HG03354 (cell line): ENCODE data around the gene NFS1.
"Not testable (repeated sequence)": the region's sequence is repeated elsewhere in the genome, so short reads cannot be mapped to it uniquely, and the experiment has no call there.

Source experiments
- ATAC-seq: cut with Tn5 transposase; IDR thresholded peaks from one replicate; pipeline ENCODE4 v1.9.1; 2021; ENCODE audit warnings: mild to moderate bottlenecking; ENCODE audit not compliant: unreplicated experiment, poor library complexity, severe bottlenecking

The NFS1 gene

DNA sequence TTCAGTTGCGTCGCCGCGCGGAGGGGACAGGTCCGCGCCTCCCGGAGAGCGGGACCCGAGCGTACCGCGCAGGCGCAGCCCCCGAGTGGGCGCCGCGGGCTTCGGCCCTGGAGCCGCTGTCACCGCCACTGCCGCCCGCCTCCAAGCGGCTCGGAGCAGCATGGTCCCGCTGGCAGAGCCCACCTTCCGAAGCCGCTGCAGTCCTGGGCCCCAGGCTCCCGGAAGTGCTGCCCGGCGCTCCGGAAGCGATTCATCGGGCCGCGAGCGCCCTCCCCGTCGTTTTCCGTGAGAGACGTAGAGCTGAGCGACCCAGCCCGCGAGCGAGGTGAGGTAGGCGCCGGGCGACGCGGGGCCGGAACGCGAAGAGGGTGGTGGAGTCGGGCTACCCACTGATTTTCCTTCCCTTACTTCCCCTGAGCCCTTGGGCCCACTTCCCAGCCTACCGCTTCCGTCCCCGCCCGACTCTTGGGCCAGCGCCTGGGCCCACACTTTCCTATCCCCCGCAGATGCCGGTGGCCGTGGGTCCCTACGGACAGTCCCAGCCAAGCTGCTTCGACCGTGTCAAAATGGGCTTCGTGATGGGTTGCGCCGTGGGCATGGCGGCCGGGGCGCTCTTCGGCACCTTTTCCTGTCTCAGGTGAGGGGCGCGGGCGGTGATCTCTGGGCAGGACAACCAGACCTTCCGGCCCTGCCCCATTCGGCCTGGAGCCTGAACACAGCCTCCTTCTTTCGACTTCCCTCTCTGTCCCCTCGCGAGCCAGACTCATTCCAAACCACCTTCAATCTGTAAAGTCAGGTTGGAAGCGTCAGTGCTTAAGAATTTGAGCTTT lies at the start of gene NFS1, which contains the start of gene ROMO1:
TSS of gene NFS1 (minus strand) at position 226 of the 830 bp plus-strand sequence. CDS start at position 162, 64 bp downstream.
TSS of gene ROMO1 (plus strand) at position 279 of the 830 bp plus-strand sequence. CDS start at position 507, 228 bp downstream.
- ATAC-seq, result peak; percentile 84

- ATAC-seq, result not testable (repeated sequence)
These were observed 45.3 kb upstream of the NFS1 start for GRCh38 chr20:35744492-35744841.

- ATAC-seq, result no peak
These were observed 44.7 kb upstream of the NFS1 start for GRCh38 chr20:35743693-35744491.

GRCh38 chr20:35742741-35743523 lies 43.8 kb upstream of the NFS1 start:
- ATAC-seq, result no peak

DNA sequence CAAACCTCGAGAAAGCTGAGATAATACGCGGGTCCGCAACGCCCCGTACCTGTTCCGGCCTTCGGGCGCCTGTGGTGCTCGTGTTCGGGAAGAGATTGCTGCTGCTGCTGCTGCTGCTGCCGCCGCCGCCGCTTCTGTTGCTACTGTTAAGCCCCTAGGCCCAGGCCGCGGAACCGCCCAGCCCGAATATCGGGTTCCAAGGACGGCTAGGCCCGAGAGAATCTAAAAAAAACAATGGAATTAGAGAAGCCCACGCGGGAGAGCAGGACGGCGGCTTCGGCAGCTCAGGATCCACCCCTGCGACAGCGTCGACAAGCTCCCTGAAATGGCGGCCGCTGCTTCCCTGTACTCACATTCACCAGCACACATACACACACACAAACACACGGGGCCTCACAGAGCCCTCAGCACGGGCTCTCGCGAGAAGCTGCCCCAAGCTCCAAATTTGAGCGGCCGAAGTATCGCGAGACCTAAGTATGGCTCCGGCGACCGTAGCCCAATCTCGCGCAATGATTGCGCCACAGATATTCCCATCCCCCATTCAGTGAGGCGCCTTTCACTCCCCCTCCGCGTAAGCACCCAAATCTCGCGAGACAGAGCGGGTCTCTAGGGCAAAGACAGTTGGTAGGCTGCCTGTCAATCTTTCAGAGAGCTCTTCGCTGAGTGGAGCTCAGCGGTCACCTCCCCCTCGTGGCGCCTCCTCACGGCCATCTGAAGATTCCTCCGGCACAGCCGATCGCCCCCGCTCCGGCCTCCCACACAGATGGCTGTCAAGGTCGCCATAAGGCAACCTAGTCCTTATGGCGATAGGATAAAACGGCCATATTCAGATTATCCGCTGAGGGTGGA lies 43.0 kb upstream of the NFS1 start, which contains the start of gene RBM39:
TSS of gene RBM39 (minus strand) at position 369 of the 849 bp plus-strand sequence. CDS start 1,386 bp downstream, outside the sequence.
- ATAC-seq, result peak; percentile 86

DNA sequence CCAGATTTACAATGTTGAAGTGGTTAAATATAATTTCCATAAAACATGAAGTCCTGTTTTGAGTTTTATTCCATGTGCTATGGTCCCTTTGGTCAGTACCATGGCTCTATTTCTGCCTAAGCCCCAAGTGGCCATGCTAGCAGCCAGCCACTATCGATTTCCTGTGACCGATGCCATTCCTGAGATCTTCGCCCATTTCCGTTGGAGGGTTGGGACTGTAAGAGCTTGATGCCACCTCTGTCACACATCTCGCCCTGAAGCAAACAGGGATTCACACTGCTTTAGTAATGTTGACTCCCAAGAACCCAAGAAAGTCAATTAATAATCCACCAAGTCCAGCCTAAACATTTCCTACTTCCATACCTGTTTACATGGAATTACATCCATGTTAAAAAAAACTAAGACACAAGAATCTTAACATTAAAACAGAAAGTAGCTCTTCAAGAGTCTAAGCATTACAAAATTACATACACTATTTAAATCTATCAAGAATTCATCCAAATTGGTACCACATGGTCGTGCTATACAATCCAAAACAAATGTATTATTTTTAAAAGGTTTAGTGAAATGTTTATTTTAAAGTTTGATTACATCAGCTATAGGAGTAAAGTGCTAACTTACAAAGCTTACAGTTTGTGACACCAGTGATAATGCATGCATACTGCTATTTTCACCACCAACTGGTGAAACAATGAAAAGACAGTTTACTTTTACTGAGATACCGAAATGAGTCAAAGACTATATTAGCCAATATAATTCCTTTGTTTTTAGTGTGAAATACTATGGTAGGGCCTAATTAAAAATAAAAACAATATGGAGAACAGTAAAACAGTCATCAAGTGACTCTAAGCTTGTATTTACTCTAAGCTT lies 40.4 kb upstream of the NFS1 start:
- ATAC-seq, result no peak

- no peak for ATAC-seq
These were observed 39.4 kb upstream of the NFS1 start for GRCh38 chr20:35738410-35739179.

DNA sequence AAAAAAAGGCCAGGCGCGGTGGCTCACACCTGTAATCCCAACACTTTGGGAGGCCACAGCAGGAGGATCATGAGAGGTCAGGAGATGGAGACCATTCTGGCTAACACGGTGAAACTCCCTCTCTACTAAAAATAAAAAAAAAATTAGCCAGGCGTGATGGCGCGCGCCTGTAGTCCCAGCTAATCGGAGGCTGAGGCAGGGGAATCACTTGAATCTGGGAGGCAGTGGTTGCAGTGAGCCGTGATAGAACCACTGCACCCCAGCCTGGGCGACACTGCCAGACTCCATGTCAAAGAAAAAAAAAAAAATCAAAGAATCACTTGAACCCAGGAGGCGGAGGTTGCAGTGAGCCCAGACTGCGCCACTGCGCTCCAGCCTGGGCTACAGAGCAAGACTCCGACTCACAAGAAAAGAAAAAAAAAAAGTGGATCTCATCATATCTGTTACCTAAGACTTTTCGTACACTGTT lies 38.7 kb upstream of the NFS1 start:
- ATAC-seq, result no peak

GRCh38 chr20:35735826-35736470 lies 36.8 kb upstream of the NFS1 start:
- ATAC-seq, result no peak

DNA sequence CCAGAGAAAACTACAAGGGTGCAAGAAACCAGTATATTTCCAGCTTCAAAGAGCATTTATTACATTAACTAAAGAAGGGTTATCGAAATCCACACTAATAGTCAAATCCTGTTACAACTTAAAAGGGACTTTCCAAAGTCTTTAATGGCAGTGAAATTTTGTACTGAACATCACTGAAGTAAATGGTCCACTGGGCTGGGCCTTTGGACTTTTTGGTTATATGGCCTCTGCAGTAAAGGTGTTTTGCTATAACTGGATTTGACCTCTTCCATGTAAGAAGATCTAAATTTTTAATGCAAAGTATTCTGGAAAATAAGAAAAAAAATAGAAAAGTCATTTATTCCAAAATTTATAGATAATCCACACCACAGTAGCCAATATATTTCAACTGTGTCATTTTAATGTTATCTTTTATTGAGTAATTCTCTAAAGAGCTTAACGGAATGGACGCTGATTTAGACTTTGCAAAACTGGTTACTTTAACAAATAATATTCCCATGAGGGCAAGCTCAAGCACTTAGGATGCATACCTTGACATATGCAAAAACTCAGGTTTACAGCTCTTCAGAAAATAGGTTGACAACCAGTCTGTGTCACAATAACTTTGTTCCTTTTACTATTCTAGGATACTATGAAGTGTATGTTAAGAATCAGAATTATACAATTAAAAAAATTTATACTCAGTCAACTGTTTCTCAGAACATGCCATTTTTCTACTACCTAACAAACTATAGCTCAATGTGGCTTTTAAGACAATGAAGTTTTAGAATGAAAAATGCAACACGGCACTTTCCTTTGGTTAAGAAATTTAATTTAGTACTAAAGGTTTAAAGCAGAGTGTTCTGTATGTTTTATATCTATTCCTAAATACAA lies 35.9 kb upstream of the NFS1 start:
- ATAC-seq, result no peak

DNA sequence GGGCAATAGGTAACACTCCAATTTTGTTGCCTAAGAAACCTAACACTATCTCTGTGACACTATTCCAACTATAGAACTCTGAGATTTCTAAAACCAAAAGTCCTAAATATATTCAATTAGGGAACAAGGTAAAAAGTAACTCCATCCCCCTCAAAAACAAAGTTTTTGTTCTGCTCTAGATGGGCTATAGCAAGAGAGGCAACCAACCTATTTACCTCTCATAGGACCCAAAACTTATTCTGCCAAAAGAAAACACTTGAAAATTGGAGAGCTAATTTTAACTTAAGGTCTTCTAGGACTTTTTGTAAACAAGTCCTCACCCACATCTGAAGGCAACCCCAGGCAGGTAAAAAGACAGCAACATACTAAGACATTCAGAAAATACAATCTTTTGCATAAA lies 35.2 kb upstream of the NFS1 start:
- ATAC-seq, result no peak

GRCh38 chr20:35732644-35732982 lies 33.5 kb upstream of the NFS1 start:
- ATAC-seq, result no peak

- no peak for ATAC-seq
These were observed 32.9 kb upstream of the NFS1 start for GRCh38 chr20:35731862-35732643.

GRCh38 chr20:35731469-35731788 lies 32.3 kb upstream of the NFS1 start:
- ATAC-seq, result no peak
